GM19238 (cell line): ENCODE results near the gene AMBP.

Experiments
- DNase-seq: peaks from one replicate; pipeline ENCODE4 v3.0.0; 2011; ENCODE audit warnings: low spot score; ENCODE audit not compliant: insufficient read length

The AMBP gene

GRCh38 chr9:114075602-114076001 is 2.5 kb downstream of the AMBP start:
- no peak for DNase-seq

GRCh38 chr9:114072184-114073140 is 5.6 kb downstream of the AMBP start:
- no peak for DNase-seq

- DNase-seq, result no peak
Measured at GRCh38 chr9:114071197-114071795, 6.8 kb downstream of the AMBP start.

GRCh38 chr9:114070188-114071103 is 7.7 kb downstream of the AMBP start:
- no peak for DNase-seq

- DNase-seq, result no peak
Measured at GRCh38 chr9:114069476-114070187, 8.5 kb downstream of the AMBP start.

GRCh38 chr9:114065304-114065703 is 12.8 kb downstream of the AMBP start:
- DNase-seq, result no peak

GRCh38 chr9:114061830-114062474 is 16.1 kb downstream of the AMBP start:
- no peak for DNase-seq

GRCh38 chr9:114061292-114061691 is 16.8 kb downstream of the AMBP start:
- DNase-seq, result no peak

- no peak for DNase-seq
Measured at GRCh38 chr9:114060711-114061110, 17.4 kb downstream of the AMBP start.

GRCh38 chr9:114060070-114060469 is 18.0 kb downstream of the AMBP start:
- no peak for DNase-seq

GRCh38 chr9:114059047-114059803 is 18.9 kb downstream of the AMBP start:
- no peak for DNase-seq

- DNase-seq, result no peak
Measured at GRCh38 chr9:114058688-114059046, 19.4 kb downstream of the AMBP start.

GRCh38 chr9:114057161-114057885 is 20.8 kb downstream of the AMBP start:
- DNase-seq, result no peak

GRCh38 chr9:114056527-114056926 is 21.6 kb downstream of the AMBP start:
- DNase-seq, result no peak

- DNase-seq, result no peak
Measured at GRCh38 chr9:114055894-114056293, 22.2 kb downstream of the AMBP start.

- no peak for DNase-seq
Measured at GRCh38 chr9:114055061-114055460, 23.0 kb downstream of the AMBP start.

GRCh38 chr9:114054191-114054690 is 23.9 kb downstream of the AMBP start:
- DNase-seq, result no peak

- no peak for DNase-seq
Measured at GRCh38 chr9:114053246-114054005, 24.7 kb downstream of the AMBP start.
